Measurements from ENCODE around the gene CAVIN2. TPM values are rescaled to one million over a fixed set of nuclear protein-coding genes. Genes with fewer than 3 reads are reported as not detected.

CAVIN2 gene
- total and polyA plus RNA-seq, 9 donors, result 34.0 to 67.6 (median 42.6) TPM

DNA sequence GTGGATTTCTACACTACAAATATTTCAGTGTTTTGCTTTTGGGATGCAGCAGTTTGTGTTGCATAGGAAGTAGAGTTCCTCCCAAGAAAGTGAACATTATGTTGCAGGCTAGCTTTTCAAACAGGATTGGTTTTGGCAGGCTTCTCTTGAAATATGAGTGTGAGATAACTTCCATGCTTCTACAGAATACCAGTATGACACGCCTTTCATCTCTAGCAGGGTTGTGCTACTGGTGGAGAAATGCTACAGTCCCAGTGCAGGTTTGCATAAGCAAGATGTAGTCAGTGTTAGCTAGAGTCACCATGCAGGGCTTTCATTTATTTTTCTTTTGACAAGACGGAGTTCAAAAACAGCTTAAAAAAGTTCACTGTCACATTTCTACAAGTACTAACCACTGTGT, 17.1 kb upstream of the CAVIN2 start:
- DNase-seq, result no peak
- intact Hi-C loops (cut with DNase I), result no loop called here
- no peak overlapping the region for H3K4me3 ChIP-seq
- no peaks in the 10 kb centered on the region for H3K9me3 ChIP-seq
- TF ChIP-seq CTCF (IDR thresholded peaks at IDR 0.05), result no peak
- TF ChIP-seq POLR2A (IDR thresholded peaks at IDR 0.05), result no peak
- no peak for TF ChIP-seq EP300 (IDR thresholded peaks at IDR 0.05)
- no peaks in the 10 kb centered on the region for H3K27me3 ChIP-seq
- H3K27ac ChIP-seq, result no peak overlapping the region
- 70 to 75% (median 72%) methylated on average over 2 of the region's 2 CpGs for WGBS, 3 donors
- H3K36me3 ChIP-seq, result no peaks in the 10 kb centered on the region
- peaks cover 8% of the 10 kb centered on the region for H3K4me1 ChIP-seq (ENCODE audit: insufficient read depth)

GRCh38 chr2:191862156-191862775, 15.4 kb upstream of the CAVIN2 start:
- Histone ChIP-seq H3K36me3 (no peaks in the 10 kb centered on the region), H3K4me1 (ENCODE audit: insufficient read depth) (peaks cover 5% of the 10 kb centered on the region), H3K4me3 (no peak overlapping the region), H3K27ac (no peak overlapping the region), H3K27me3 (no peaks in the 10 kb centered on the region), H3K9me3 (no peaks in the 10 kb centered on the region)
- intact Hi-C loops (cut with DNase I), result no loop called here
- DNase-seq, result no peak
- TF ChIP-seq CTCF (IDR thresholded peaks at IDR 0.05) (no peak), EP300 (IDR thresholded peaks at IDR 0.05) (no peak), POLR2A (IDR thresholded peaks at IDR 0.05) (no peak)
- WGBS, 3 donors, result 23 to 32% (median 24%) methylated on average over 4 of the region's 4 CpGs

- H3K27me3 ChIP-seq, result no peaks in the 10 kb centered on the region
- DNase-seq, result no peak
- H3K9me3 ChIP-seq, result no peaks in the 10 kb centered on the region
- TF ChIP-seq POLR2A (IDR thresholded peaks at IDR 0.05) (no peak), EP300 (IDR thresholded peaks at IDR 0.05) (no peak), CTCF (IDR thresholded peaks at IDR 0.05) (no peak)
- no peaks in the 10 kb centered on the region for H3K36me3 ChIP-seq
- no peak overlapping the region for H3K4me3 ChIP-seq
- intact Hi-C loops (cut with DNase I), result no loop called here
- 94 to 100% (median 100%) methylated on average over 1 of the region's 1 CpG for WGBS, 3 donors
- H3K4me1 ChIP-seq (ENCODE audit: insufficient read depth), result no peaks in the 10 kb centered on the region
- H3K27ac ChIP-seq, result no peak overlapping the region
Measured at GRCh38 chr2:191860760-191861466, 14.0 kb upstream of the CAVIN2 start.

DNA sequence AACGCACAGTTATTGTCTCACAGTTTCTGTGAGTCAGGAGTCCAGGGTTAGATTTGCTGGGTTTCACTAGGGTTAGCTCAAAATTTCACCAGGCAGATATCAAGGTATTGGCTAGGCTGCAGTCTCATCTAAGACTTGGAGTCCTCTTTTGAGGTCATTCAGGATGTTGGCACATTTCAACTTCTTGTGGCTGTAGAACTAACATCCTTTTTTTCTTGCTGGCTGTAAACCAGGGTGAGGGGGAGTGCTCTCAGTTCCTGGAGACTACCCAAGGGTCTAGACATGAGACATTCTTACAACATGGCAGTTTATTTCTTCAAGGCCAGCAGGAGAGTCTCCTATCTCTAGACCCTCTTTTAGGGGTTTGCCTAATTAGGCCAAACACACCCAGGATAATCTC, 12.8 kb upstream of the CAVIN2 start:
- Histone ChIP-seq H3K4me1 (ENCODE audit: insufficient read depth) (no peaks in the 10 kb centered on the region), H3K4me3 (no peak overlapping the region), H3K27me3 (no peaks in the 10 kb centered on the region), H3K9me3 (no peaks in the 10 kb centered on the region), H3K36me3 (no peaks in the 10 kb centered on the region), H3K27ac (no peak overlapping the region)
- TF ChIP-seq CTCF (IDR thresholded peaks at IDR 0.05), result no peak
- no peak for TF ChIP-seq EP300 (IDR thresholded peaks at IDR 0.05)
- no peak for TF ChIP-seq POLR2A (IDR thresholded peaks at IDR 0.05)
- intact Hi-C loops (cut with DNase I), result no loop called here
- DNase-seq, result no peak
- 63 to 86% (median 82%) methylated on average over 1 of the region's 1 CpG for WGBS, 3 donors
